Forelimb muscle (tissue), 1 donor: Measurements from ENCODE around the gene OR2H1. TPM values are rescaled to one million over a fixed set of nuclear protein-coding genes. Genes with fewer than 3 reads are reported as not detected.

Source experiments
- DNase-seq: peaks from one replicate; pipeline ENCODE4 v3.0.0-alpha.2; 2013; ENCODE audit warnings: low read depth
- polyA plus RNA-seq: library from polyadenylated mRNA; unstranded; fragments of 120-200 nt; gene quantifications from one replicate; pipeline ENCODE4 v1.2.1, GENCODE V29; 2013; ENCODE audit not compliant: insufficient read length

OR2H1 gene
- polyA plus RNA-seq, 1 donor: not detected

GRCh38 chr6:29483735-29484134, 26.8 kb downstream of the OR2H1 start:
- no peak for DNase-seq

- DNase-seq: no peak
Observed at GRCh38 chr6:29486577-29486976, 29.6 kb downstream of the OR2H1 start.

DNA sequence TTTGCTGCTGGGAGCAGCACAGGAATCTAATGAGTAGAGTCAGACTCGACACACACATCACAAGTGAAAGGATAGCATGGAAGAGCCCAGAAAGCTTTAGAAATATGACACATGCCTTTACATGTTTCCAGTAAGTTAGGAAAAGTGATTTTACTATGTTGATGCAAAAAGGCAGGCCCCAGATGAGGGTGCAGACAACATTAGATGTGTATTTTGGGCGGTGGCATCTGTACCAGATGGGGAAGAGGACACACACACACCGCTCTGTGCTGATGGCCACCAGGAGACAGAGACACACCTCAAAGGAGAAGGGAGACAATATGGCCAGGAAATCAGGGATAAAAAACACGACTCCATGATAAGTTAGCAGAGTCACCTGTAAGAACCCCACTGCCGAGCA, 30.2 kb downstream of the OR2H1 start:
- no peak for DNase-seq

GRCh38 chr6:29487660-29488059, 30.7 kb downstream of the OR2H1 start, which contains the start of gene MAS1L:
Gene MAS1L, minus strand, starts transcription at chr6:29487956. Its CDS starts 54 bp downstream, at chr6:29487902.
- no peak for DNase-seq

DNA sequence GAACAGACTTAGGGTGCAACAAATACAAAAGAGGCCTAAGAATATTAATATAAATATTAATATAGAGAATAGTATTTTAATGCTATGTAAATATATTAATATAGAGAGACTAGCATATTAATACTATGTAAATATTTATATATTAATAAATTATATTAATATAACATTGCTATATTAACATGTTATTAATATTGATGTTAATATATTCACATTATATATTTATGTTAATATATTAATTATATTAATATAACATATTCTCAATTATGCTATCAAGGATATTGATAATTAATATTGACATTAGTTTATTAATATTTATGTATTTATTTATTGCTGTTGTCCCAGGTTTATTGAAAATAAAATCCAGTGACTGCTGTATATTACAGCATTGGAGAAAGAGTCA, 31.9 kb downstream of the OR2H1 start:
- no peak for DNase-seq

- no peak for DNase-seq
Observed at GRCh38 chr6:29489286-29489685, 32.3 kb downstream of the OR2H1 start.

GRCh38 chr6:29490055-29490454, 33.1 kb downstream of the OR2H1 start:
- no peak for DNase-seq

- no peak for DNase-seq
Observed at GRCh38 chr6:29490552-29490951, 33.6 kb downstream of the OR2H1 start.

GRCh38 chr6:29491574-29491973, 34.6 kb downstream of the OR2H1 start:
- no peak for DNase-seq

DNA sequence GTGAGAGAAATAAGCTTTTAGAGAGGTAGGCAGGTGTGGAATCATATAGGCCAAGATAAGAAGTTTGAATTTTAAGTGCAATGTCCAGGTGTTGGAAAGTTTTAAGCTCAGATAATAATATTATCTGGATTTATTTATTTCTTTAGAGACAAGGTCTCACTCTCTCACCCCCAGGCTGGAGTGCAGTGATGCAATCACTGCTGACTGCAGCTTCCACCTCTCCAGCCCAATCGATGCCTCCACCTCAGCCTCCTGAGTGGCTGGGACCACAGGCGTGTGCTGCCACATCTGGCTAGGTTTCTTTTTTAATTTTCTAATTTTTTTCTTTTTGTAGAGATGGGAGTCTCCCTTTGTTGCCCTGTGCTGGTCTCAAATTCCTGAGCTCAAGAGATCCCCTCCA, 36.3 kb downstream of the OR2H1 start:
- no peak for DNase-seq

DNA sequence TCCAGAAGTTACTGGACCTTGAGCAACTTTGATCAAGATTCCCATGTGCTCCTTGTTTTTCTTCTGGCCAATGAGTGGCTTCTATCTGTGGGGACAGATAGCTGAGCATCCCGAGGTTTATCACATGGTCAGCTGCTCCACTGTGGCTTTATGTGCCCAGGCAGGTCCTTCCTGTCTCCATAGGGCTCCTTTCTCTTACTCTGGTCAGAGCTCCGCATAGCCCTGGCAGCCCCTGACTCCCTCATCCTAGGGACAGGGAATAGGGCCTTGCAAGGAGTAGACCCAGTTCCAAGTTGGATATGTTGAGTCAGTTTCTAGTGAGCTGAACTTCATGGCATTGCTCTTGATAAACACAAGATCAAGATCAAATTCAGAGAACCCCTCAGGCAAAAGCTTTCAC, 37.2 kb downstream of the OR2H1 start:
- DNase-seq: no peak

- DNase-seq: no peak
Observed at GRCh38 chr6:29495571-29495970, 38.6 kb downstream of the OR2H1 start.

DNA sequence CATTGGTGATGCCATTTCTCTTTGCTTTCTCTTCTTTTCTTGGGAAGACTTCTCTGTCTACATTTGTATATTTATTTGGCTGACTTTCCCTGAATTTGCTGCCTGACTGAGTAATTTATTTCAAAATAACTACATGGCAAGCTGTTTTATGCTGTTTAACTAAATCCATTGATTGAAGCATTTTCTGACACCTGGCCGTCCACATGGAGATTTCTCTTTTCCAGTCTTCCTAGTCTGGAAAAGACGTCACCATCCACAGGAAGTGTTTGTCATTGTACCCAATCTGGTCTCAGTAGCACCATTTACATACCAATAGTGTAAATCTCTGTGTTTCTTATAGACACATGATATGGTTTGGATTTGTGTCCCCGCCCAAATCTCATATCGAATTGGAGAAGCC, 40.0 kb downstream of the OR2H1 start:
- DNase-seq: no peak

- no peak for DNase-seq
Observed at GRCh38 chr6:29499704-29500103, 42.7 kb downstream of the OR2H1 start.

DNA sequence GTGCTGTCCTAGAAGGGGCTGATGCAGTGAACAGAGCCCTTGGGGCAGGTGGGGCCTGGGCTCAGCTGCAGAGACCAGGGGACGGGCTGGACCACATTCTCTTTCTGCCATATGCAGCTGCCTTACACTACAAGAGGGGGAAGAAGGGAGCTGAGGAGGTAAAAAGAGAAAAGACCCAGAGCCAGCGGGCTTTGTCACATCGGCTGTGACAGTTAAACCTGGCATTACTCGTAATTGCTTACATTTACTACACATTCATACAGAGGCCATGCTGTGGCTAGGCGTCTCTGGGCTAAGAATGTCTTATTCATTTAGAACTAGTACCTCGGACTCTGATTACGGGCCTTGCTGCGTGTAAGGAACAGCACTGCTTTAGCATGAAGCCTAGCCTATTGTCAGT, 43.6 kb downstream of the OR2H1 start:
- DNase-seq: no peak

DNA sequence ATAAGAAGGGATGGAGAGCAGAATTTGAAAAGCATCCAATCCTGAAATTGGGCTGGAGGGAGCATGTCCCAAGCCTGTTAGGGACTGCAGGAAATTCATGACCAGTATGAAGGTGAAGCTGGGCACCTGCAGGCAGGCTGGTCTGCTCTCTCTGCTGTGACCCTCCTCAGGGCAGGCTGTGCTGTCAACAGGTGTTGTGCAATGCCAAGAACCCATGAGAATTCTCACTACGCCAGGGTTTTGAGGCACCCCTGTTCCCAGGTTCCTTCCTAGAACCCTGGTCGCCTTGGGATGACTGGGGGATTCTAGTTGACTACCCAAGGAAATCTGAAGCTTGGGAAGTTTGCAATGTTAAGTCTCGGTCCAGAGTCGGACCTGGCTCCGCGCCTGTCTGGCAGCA, 44.2 kb downstream of the OR2H1 start:
- no peak for DNase-seq

DNA sequence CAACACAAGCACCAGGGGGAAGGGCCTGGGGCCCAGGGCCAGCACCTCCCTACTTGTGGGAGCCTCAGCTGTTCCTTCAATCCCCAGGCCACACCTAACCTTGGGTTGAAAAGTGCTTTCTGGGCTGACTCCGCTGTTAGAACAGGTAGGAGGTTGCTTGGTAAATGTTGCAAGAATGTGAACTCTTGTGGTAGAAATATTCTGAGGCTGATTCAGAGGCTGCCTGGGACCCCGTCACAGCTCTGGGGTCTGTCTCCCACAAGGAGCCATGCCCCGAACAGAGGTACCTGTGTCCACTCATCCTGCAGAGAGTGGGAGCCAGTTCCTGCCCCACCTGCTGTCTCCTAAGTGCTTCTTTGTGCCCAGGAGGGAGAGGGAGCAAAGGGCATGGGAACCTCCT, 45.2 kb downstream of the OR2H1 start:
- no peak for DNase-seq

- DNase-seq: no peak
Observed at GRCh38 chr6:29502597-29502996, 45.6 kb downstream of the OR2H1 start.

DNA sequence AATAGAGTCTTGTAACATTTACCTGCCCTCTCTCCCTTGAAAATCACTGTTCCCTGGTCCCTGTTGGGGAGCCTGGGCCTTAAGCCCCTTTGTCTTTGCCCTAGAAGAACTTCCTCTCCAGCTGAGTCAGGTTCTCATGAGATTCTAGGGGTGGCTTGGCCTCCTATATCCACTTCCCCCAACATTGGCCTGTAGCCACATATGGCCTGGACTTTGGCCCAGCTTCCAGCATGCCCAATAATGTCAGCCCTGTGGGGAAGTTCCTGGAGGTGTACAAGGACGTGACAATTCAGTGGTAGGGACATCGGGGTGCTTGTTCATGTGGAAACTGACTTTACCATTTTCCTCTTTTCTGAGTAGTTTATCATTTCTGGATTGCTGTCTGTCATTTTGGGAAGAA, 48.0 kb downstream of the OR2H1 start:
- no peak for DNase-seq

DNA sequence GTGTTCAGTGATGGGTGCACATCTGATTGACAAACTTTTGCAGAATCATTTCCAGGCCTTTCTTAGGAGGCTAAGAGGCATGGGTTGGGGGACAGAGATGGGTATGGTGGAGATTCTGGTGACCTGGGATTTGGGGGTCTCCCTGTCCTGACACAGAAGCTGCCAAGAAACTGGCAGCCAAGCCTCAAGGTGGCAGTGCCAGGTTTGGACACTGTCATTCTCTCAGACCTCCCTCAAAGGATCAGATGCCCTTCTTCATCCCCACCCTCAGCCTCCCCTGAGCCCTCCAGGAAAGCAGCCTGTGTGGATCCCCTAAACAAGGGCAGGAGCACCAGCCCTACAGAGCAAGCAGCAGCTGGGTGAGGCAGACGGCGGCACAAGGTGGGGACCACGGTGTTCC, 48.9 kb downstream of the OR2H1 start:
- no peak for DNase-seq

GRCh38 chr6:29506446-29507067, 49.6 kb downstream of the OR2H1 start:
- DNase-seq: no peak

DNA sequence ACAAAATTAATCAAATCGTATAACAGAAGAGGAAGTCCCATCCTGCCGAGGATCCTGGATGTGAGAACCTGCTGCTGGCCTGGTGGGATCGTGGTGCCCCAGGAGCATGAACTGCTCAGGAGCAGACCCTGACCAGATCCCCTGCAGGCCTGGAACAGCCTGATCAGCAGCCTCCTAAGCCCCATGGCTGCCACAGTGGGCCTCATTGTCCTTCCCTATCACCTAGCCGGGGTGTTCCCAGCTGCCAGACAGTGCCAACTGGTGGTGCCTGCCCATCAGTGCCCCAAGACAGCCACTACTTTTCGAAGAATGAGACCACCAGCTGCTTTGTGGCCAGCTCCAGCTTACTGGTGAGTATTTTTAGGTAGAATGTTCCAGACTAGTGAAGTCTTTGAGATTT, 50.4 kb downstream of the OR2H1 start:
- DNase-seq: no peak

- no peak for DNase-seq
Observed at GRCh38 chr6:29509239-29509638, 52.3 kb downstream of the OR2H1 start.

DNA sequence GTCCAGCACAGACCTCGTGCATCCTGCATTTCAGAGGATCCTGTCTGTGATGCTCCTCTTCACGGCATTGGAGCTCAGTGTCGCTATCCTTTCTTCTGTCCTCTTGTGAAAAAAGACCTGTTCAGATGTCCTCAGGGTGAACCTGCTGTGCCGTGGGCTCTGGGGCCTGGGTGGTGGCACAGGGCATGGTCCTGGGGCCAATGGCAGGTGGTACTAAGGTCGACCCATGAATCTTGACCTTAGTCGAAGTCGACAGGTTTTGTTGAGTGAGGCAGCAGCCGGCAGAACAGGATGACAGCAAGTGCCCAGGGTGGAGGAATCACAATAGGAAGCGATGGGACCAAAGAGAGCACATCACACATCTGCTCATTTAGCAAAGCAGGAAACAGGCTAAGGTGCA, 52.8 kb downstream of the OR2H1 start:
- no peak for DNase-seq
